D721Med (cell line): ENCODE results near the gene NCKAP5L.

ENCODE experiments used
- DNase-seq: peaks from one replicate; pipeline ENCODE4 v3.0.0; 2011; ENCODE audit warnings: low spot score; ENCODE audit not compliant: insufficient read length
- FAIRE-seq: peaks from 2 replicates; lab custom pipeline; 2011; peaks lifted over from hg19 to GRCh38; lab: Jason Lieb, UNC
- CTCF ChIP-seq: IDR thresholded peaks from 2 replicates; pipeline ENCODE4 v1.5.1; 2012; ENCODE audit warnings: mild to moderate bottlenecking, control low read depth; ENCODE audit not compliant: insufficient read depth; ENCODE audit errors: missing control alignments

NCKAP5L gene

GRCh38 chr12:49761677-49762467 is 66.3 kb downstream of the NCKAP5L start:
- TF ChIP-seq CTCF, result no peak
- DNase-seq (no peak), FAIRE-seq (no peak)

- DNase-seq, result no peak
- no peak for FAIRE-seq
- no peak for TF ChIP-seq CTCF
Measured at GRCh38 chr12:49750996-49751393, 77.2 kb downstream of the NCKAP5L start.

GRCh38 chr12:49750027-49750995 is 77.9 kb downstream of the NCKAP5L start:
- TF ChIP-seq CTCF, result no peak
- FAIRE-seq, result no peak
- no peak for DNase-seq

GRCh38 chr12:49748800-49749199 is 79.4 kb downstream of the NCKAP5L start:
- DNase-seq (no peak), FAIRE-seq (no peak)
- TF ChIP-seq CTCF, result no peak

GRCh38 chr12:49748306-49748705 is 79.9 kb downstream of the NCKAP5L start:
- TF ChIP-seq CTCF, result no peak
- DNase-seq (no peak), FAIRE-seq (no peak)

GRCh38 chr12:49744363-49744885 is 83.8 kb downstream of the NCKAP5L start:
- no peak for FAIRE-seq
- TF ChIP-seq CTCF, result no peak
- DNase-seq, result no peak
